RWPE2 (cell line): ENCODE data around the gene OSBPL10.

ENCODE experiments used
- ATAC-seq: fragments of 200-7000 bp; cut with Tn5 transposase; 3 replicates; pipeline ENCODE4 v1.9.1; 2021; ENCODE audit warnings: low read depth
- DNase-seq: peaks from one replicate; pipeline ENCODE4 v3.0.0-alpha.2; 2020; ENCODE audit warnings: low spot score
- H3K27ac ChIP-seq: fragments of 450-650 bp; 2 replicates; pipeline ENCODE4 v1.5.1; 2017; ENCODE audit warnings: mild to moderate bottlenecking; ENCODE audit not compliant: poor library complexity, severe bottlenecking
- H3K27me3 ChIP-seq: fragments of 250-450 bp; sonication (Bioruptor Pico); 2 replicates; pipeline ENCODE4 v1.5.1; 2021; ENCODE audit warnings: mild to moderate bottlenecking, moderate library complexity; ENCODE audit not compliant: insufficient read depth, poor library complexity, severe bottlenecking
- H3K36me3 ChIP-seq: fragments of 250-450 bp; sonication (Bioruptor Pico); 2 replicates; pipeline ENCODE4 v1.5.1; 2020; ENCODE audit warnings: low read depth, mild to moderate bottlenecking, moderate library complexity
- H3K4me1 ChIP-seq: fragments of 250-450 bp; sonication (Bioruptor Pico); 2 replicates; pipeline ENCODE4 v1.5.1; 2021; ENCODE audit warnings: mild to moderate bottlenecking, moderate library complexity; ENCODE audit not compliant: insufficient read depth, poor library complexity, severe bottlenecking
- H3K4me3 ChIP-seq: fragments of 250-450 bp; sonication (Bioruptor Pico); 2 replicates; pipeline ENCODE4 v1.5.1; 2021; ENCODE audit warnings: mild to moderate bottlenecking, moderate library complexity; ENCODE audit not compliant: severe bottlenecking
- H3K9me3 ChIP-seq: fragments of 250-450 bp; sonication (Bioruptor Pico); 2 replicates; pipeline ENCODE4 v1.5.1; 2021; ENCODE audit warnings: mild to moderate bottlenecking, moderate library complexity; ENCODE audit not compliant: severe bottlenecking
- TF ChIP-seq, protein P1 (sequence below): fragments of 450-650 bp; IDR thresholded peaks from one replicate; pipeline ENCODE4 v1.5.1; 2017; ENCODE audit warnings: mild to moderate bottlenecking, moderate library complexity; ENCODE audit not compliant: poor library complexity, severe bottlenecking

The OSBPL10 gene

DNA sequence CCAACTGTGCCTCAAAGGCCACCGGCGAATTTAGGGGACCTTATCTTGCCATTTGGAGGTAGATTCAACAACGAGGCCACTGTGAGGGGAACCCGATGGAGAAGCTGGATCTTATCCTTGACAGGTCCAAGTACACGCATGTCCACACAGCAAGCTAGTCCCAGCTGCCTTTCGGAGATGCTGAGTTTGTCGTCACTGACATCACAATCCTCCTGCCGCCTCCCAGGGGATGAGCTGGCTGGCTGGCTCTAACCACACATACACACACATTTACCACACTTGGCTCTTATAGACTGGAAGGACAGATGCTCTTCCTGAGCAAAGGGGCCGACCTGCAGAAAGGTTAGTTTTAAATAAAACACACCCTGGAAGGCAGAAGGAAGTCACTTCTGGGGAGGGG lies 272.1 kb downstream of the OSBPL10 start:
- ATAC-seq (no peak), DNase-seq (no peak)
- Histone ChIP-seq H3K4me3 (no peak overlapping the region), H3K4me1 (peaks cover 15% of the 10 kb centered on the region), H3K36me3 (peaks cover 11% of the 10 kb centered on the region; the same call in 1 of the 2 replicates), H3K27ac (no peak overlapping the region), H3K9me3 (no peaks in the 10 kb centered on the region), H3K27me3 (no peaks in the 10 kb centered on the region)
- TF ChIP-seq, protein P1, sequence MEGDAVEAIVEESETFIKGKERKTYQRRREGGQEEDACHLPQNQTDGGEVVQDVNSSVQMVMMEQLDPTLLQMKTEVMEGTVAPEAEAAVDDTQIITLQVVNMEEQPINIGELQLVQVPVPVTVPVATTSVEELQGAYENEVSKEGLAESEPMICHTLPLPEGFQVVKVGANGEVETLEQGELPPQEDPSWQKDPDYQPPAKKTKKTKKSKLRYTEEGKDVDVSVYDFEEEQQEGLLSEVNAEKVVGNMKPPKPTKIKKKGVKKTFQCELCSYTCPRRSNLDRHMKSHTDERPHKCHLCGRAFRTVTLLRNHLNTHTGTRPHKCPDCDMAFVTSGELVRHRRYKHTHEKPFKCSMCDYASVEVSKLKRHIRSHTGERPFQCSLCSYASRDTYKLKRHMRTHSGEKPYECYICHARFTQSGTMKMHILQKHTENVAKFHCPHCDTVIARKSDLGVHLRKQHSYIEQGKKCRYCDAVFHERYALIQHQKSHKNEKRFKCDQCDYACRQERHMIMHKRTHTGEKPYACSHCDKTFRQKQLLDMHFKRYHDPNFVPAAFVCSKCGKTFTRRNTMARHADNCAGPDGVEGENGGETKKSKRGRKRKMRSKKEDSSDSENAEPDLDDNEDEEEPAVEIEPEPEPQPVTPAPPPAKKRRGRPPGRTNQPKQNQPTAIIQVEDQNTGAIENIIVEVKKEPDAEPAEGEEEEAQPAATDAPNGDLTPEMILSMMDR, result no peak

DNA sequence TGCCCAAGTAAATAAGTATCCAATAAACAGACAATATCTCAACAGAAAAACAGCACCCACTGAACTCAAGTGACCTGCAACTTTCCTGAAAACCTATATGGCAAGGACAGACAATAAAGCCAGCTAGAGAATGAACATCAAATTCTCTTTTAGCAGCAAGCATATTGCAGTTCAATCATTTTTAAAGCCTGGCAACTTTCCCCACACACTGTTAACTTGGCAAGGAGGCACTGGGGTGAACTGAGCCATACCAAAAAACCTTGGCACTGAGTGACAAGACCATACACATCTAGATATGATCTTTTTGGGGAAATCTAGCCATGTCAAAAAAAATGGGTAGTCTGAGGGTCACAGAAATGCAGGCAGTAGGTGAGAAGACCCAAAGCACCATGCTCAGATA lies 273.8 kb downstream of the OSBPL10 start:
- Histone ChIP-seq H3K4me3 (no peak overlapping the region), H3K27ac (no peak overlapping the region), H3K9me3 (no peaks in the 10 kb centered on the region), H3K4me1 (peaks cover 15% of the 10 kb centered on the region), H3K27me3 (no peaks in the 10 kb centered on the region), H3K36me3 (peaks cover 17% of the 10 kb centered on the region)
- TF ChIP-seq, protein P1, result no peak
- ATAC-seq (no peak), DNase-seq (no peak)

DNA sequence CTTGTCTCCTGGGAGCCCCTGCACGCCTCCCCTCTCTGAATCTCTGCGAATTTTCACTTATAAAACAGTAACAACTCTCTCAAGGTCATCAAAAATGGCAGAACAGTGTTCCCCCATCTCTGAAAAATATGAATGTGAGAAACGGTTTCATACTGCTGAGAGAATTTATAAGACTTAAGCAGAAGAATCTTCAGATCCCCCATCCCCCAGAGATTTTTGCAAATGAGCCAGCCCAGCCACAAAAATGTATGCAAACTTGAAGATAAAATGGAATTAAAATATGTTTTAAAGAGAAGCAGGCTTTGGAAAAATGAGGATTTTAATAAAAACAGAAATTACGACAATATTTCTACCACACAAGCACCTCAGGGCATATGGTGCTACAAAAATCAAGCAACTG lies 275.3 kb downstream of the OSBPL10 start:
- DNase-seq (no peak), ATAC-seq (no peak)
- Histone ChIP-seq H3K4me1 (peaks cover 15% of the 10 kb centered on the region), H3K27ac (no peak overlapping the region), H3K4me3 (no peak overlapping the region), H3K36me3 (peaks cover 28% of the 10 kb centered on the region), H3K27me3 (no peaks in the 10 kb centered on the region), H3K9me3 (no peaks in the 10 kb centered on the region)
- TF ChIP-seq, protein P1, result no peak

DNA sequence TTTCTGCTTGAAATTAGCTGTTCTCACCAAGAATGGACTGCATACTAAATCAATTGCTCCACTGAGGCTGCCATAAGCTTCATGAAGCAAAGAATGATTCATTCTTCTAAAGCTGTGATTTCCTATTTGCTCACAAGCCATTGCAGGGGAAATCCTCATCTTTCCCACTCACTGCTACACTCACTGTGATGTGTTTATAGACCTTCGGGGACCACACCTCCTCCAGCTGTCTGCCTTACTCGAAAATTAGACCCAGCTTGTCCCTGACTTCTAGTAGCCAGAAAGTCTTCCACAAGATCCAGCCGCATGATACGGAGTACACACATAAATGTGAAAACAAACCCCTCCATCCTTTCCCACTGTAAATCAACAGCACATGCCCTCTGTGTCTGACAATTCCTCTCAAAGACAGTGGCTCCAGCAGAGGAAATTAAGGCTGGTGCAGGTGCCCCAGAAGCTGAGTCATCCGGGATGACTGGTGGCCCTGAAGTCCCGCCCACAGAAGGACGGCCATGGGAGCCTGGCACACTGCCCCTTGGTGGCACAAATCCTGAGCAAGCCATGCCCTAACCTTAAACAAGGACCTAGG lies 276.4 kb downstream of the OSBPL10 start:
- no peaks in the 10 kb centered on the region for H3K27me3 ChIP-seq
- TF ChIP-seq, protein P1, result no peak
- peak overlapping the region; percentile 5 for H3K27ac ChIP-seq
- peak; percentile 65 for ATAC-seq
- no peak overlapping the region for H3K4me3 ChIP-seq
- H3K36me3 ChIP-seq, result peaks cover 38% of the 10 kb centered on the region
- peaks cover 15% of the 10 kb centered on the region for H3K4me1 ChIP-seq
- no peak for DNase-seq
- H3K9me3 ChIP-seq, result no peaks in the 10 kb centered on the region

DNA sequence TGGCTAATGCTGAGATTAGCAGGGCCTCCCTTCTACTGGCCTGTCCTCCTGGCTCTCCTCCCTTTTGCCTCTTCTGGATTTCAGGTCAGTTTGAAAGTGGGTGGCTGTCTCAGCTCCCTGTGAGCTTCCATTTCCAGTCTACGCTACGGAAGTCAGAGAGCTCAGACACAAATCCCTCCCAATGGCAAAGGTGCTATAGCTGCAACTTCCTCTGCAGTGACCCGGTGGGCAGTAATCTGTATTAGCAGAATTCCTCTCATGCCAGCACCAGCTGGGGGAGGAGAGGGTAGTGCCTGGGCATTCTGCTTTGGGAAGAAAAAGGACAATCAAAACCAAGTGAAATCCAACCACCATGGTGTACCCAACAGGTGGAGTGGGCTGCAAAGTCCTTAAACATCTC lies 276.9 kb downstream of the OSBPL10 start:
- DNase-seq (no peak), ATAC-seq (no peak)
- no peak overlapping the region for H3K27ac ChIP-seq
- no peaks in the 10 kb centered on the region for H3K27me3 ChIP-seq
- no peak overlapping the region for H3K4me3 ChIP-seq
- peaks cover 15% of the 10 kb centered on the region for H3K4me1 ChIP-seq
- peaks cover 43% of the 10 kb centered on the region for H3K36me3 ChIP-seq
- H3K9me3 ChIP-seq, result no peaks in the 10 kb centered on the region
- TF ChIP-seq, protein P1, result no peak
